HFF-Myc (cell line): Measurements from ENCODE around the gene ANLN.
A peak's percentile ranks its signal among the peaks of the same experiment; 100 is the strongest.
"Not testable (repeated sequence)": the region's sequence is repeated elsewhere in the genome, so short reads cannot be mapped to it uniquely, and the experiment has no call there.

ENCODE experiments used
- DNase-seq: peaks from one replicate; pipeline ENCODE4 v3.0.0-alpha.2; 2011; ENCODE audit warnings: low read depth; ENCODE audit errors: extremely low read depth
- H3K4me3 ChIP-seq: replicated peaks from 2 replicates; pipeline ENCODE4 v1.5.1; 2011; ENCODE audit warnings: low read depth, mild to moderate bottlenecking, control low read depth, low read length
- CTCF ChIP-seq: IDR thresholded peaks from 2 replicates; pipeline ENCODE4 v1.5.1; 2012; ENCODE audit warnings: mild to moderate bottlenecking, low read depth, low read length, control low read depth; ENCODE audit errors: missing control alignments

Gene ANLN

GRCh38 chr7:36484265-36484664 is 94.6 kb downstream of the ANLN start:
- TF ChIP-seq CTCF, result no peak
- no peak for DNase-seq

DNA sequence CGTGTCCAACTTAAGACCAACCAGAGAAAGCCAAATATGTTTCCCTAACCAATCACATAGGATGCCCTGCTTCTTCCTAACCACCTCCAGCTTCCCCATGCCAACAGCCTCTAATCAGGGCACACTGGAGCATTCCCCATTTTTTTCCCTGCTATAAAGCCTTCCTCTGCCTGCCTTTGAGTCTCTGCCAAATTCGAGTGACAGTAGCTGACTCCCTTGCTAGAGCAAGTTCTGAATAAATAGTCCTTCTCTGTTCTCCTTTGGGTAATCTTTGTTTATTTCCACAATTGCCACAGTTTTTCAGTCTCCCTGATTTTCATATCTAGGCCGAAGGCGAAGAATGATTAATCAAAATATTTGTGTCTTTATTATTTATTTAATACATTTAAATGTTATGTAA is 96.7 kb downstream of the ANLN start:
- DNase-seq, result no peak
- no peak overlapping the region for H3K4me3 ChIP-seq
- TF ChIP-seq CTCF, result no peak

More at GRCh38 chr7:36484265-36484664, 94.6 kb downstream of the ANLN start:
- no peak overlapping the region for H3K4me3 ChIP-seq

- peak; percentile 56 for TF ChIP-seq CTCF
- DNase-seq, result no peak
- no peak overlapping the region for H3K4me3 ChIP-seq
Measured at GRCh38 chr7:36487756-36488336, 98.2 kb downstream of the ANLN start.

DNA sequence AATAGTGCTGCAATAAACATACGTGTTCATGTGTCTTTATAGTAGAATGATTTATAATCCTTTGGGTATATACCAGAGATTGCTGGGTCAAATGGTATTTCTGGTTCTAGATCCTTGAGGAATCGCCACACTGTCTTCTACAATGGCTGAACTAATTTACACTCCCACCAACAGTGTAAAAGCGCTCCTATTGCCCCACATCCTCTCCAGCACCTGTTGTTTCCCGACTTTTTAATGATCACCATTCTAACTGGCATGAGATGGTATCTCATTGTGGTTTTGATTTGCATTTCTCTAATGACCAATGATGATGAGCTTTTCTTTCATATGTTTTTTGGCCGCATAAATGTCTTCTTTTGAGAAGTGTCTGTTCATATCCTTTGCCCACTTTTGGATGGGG is 99.0 kb downstream of the ANLN start:
- DNase-seq, H3K4me3 ChIP-seq: not testable (repeated sequence)

DNA sequence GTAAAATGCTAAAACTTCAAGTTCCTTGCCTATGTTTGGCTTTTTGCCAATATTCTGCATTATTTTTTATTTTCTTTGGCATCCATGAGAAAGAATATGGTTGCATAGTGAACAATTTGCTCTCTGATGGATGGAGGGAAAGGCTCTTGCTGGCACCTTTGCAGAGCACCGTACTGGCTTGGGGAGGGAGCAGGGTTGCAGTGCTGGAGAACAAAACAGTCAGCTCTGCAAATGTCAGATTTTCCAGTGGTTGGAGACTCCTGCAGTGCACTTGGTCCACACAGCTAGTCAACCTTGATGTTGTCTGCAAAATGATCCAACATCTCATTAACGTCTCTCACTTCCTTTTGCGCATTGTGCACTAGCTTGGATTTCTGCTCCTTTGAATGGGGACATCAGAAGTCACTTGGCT is 100.8 kb downstream of the ANLN start:
- H3K4me3 ChIP-seq, result no peak overlapping the region
- no peak for TF ChIP-seq CTCF
- no peak for DNase-seq

GRCh38 chr7:36491317-36491716 is 101.7 kb downstream of the ANLN start:
- no peak for TF ChIP-seq CTCF
- H3K4me3 ChIP-seq, result no peak overlapping the region
- DNase-seq, result no peak

DNA sequence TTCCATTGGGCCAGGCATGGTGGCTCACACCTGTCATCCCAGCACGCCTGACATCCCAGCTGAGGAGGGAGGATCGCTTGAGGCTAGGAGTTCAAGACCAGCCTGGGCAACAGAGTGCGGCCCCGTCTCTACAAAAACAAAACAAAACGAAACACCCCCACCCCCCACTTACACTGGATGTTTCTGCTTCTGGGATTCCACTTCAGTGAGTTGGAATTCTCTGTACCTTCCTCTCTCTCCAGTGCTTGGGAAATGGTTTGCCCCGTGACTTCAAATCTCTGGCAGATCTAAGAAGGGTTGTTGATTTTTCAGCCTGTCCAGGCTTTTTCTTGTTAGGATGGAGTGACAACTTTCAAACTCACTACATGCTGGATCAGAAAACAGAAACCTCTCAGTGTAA is 106.9 kb downstream of the ANLN start:
- no peak for DNase-seq
- no peak for TF ChIP-seq CTCF
- H3K4me3 ChIP-seq, result no peak overlapping the region

GRCh38 chr7:36497176-36497575 is 107.5 kb downstream of the ANLN start:
- not testable (repeated sequence) for DNase-seq, H3K4me3 ChIP-seq
